Activated T-cell treated with anti-CD3 and anti-CD28 coated beads for 1 hour (primary cell): ENCODE measurements around the gene FITM1.
"Not testable (repeated sequence)": the region's sequence is repeated elsewhere in the genome, so short reads cannot be mapped to it uniquely, and the experiment has no call there.

ENCODE experiments used
- DNase-seq: peaks from one replicate; pipeline ENCODE4 v3.0.0-alpha.2; 2020; ENCODE audit warnings: low read depth

Gene FITM1

DNA sequence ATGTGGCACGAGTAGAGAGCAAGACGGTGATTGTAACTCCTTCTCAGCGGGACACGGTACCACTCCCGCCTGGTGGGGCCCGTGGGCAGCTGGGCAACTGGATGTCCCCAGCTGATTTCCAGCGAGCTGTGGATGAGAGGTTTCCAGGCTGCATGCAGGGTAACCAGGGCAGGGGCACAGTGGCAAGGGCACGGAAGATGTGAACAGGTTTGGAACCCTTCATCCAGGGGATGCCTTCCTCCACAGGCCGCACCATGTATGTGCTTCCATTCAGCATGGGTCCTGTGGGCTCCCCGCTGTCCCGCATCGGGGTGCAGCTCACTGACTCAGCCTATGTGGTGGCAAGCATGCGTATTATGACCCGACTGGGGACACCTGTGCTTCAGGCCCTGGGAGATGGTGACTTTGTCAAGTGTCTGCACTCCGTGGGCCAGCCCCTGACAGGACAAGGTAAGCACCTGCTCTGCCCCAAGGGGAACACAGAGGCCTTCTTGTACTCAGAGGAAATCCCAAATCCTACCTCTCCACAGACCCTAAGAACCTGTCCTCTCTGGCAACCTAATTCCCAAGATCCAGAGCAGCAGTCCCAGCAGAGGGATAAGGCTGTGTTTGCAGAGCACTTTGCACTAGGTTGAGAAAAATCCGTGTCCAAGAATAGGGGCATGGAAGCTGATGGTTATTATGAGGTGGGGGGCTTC lies 32.1 kb upstream of the FITM1 start:
- no peak for DNase-seq

DNA sequence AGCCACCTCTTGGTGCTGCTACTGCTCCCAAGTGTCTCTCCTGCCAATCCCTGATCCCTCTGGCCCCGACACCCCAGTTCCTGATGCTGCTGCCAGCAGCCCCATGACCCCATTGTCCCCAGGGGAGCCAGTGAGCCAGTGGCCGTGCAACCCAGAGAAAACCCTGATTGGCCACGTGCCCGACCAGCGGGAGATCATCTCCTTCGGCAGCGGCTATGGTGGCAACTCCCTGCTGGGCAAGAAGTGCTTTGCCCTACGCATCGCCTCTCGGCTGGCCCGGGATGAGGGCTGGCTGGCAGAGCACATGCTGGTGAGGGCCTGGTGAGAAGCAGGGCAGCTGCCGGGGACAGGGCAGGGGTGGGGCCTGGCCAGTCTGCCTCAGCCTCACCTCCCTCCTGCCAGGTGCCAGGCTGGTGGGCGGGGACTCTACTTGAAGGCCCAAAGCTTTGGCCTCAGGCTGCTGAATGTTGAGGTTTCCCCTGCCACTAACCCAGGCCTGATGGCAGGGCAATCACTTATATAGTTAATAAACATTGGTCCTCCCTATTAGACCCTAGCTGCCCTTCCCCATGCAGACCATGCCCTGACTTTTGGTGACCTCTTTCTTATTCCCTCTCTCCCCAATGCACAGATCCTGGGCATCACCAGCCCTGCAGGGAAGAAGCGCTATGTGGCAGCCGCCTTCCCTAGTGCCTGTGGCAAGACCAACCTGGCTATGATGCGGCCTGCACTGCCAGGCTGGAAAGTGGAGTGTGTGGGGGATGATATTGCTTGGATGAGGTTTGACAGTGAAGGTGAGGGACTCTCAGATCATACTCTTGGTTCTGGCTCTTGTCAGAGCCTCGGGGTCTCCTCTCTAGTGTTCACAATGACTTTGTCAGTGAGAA lies 31.3 kb upstream of the FITM1 start:
- DNase-seq: no peak

DNA sequence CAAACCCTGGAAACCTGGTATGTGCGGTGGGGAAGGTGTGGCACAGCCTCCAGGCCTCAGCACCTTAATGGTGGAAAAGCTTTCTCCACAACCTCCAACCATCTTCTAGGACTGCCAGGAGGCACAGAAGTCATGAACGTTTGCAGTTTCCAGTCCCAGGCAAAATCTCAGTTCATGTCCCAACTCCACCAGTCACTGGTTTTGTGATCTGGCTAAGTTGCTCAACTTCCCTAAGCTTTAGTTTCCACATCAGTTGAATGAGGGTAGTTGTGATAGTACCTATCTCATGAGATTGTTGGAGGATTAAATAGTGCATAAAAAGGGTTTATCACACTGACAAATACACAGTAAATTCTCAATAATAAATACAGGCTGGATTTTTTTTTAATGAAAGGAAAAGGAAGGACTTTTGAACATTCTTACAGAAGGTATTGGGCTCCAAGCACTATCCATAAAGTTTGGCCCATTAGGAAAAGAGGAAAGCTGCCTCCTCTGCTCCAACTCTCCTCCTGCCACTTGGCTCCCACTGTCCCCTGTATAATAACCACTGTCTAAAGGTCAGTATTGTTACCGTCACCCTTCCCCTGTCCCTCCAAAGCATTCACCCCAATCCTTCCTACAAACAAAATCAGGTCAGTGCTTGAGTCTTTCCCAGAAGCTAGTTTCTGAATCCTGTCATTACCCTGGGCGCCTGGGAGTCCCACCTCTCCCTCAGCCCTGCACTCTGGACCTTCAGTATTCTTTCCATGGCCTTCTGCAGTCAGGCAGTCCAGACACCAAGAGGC lies 30.1 kb upstream of the FITM1 start:
- no peak for DNase-seq

DNA sequence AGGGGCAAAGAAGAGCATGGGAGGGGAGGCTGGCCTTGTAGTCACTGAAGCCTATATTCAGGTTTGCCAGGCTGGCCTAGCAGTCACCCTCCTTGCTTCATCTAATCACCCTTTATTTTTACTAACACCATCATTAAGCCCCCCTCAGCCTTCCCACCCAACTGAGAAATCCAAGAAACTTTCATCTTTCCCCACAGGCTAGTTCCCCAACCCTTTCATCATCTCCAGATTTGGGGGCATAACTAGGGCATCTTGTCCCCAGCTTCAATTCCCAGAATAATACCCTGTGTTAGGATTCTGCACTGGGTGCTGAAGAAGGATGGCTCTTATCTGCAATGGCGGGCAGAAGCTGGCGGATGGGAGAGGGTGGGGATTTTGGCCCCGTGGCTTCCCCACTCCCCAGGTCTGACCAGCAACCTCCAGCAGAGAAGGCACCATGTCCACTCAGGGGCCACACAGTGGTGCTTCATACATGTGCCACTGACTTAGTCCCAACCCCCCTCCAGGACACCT lies 29.4 kb upstream of the FITM1 start:
- DNase-seq: no peak

DNA sequence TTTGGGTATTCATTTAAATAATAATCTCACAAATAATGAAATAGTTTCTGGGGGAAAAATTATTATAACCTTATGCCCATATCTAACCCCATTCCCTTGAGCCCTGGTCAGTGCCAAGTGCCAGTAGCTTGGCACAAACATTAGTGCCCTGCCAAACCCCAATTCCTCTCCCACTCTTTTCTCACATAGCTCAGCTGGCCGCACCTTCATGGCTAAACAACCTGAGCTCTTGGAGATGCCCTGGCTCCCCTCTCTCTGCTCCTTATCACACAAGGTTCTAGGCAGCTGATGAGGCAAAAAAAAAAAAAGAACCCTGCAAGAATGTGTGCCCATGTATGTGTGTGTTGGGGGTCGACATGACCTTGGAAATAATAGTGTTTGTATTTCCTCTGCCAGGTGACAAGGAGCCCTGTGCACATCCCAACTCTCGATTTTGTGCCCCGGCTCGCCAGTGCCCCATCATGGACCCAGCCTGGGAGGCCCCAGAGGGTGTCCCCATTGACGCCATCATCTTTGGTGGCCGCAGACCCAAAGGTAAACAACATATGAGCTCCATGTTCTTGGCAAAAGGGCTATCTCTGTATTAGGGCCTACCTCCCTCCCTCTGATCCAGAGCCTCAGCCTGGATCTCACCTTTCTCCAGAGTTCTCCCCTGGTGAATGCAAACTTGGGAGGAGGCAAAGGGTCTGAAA lies 28.0 kb upstream of the FITM1 start:
- no peak for DNase-seq

DNA sequence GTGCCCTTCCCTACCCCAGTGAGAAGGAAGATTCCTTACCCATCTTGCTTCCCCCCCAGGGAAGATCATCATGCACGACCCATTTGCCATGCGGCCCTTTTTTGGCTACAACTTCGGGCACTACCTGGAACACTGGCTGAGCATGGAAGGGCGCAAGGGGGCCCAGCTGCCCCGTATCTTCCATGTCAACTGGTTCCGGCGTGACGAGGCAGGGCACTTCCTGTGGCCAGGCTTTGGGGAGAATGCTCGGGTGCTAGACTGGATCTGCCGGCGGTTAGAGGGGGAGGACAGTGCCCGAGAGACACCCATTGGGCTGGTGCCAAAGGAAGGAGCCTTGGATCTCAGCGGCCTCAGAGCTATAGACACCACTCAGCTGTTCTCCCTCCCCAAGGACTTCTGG lies 27.0 kb upstream of the FITM1 start:
- no peak for DNase-seq

DNA sequence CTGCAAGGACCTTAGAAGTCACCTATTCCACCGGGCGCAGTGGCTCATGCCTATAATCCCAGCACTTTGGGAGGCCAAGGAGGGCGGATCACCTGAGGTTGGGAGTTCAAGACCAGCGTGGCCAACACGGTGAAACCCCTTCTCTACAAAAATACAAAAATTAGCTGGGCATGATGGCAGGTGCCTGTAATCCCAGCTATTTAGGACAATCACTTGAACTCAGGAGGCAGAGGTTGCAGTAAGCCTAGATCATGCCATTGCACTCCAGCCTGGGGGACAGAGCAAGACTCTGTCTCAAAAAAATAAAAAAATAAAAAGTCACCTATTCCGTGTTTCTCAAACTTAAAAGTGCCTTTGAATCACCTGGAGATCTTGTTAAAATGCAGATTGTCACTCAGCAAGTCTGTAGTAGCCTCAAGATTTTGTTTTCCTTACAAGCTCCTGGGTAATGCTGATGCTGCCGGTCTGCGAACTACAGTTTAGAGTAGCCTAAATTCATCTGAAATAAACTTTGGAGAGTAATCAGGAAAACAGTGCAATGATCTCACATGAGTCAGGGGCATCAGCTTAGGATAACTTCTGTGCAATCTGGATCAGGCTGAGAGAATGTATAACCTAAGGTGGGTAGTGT lies 24.7 kb upstream of the FITM1 start:
- DNase-seq: not testable (repeated sequence)

DNA sequence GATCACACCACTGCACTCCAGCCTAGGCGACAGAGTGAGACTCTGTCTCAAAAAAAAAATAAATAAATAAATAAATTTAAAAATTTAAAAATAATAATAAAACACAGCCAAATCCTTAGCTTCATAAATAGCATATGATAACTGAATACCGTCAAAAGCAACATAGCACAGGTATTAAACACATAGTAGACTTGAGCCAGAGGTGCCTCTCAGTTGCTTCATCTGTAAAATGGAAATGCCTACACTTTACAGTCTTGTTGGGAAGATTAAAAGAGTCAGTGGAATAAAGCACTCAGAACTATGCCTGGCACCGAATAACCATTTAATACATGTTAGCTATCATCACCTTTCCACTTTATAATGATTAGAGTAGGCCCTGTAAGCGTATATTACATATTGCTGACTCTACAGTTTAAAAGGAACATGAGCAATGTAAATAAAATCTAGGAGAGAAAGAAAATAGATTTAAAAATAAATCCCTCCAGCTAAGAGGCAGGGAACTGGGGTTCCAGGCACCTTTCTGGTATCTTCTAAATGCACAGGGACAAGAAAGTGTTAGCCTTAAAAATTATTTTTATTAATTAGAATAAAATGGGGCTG lies 23.7 kb upstream of the FITM1 start:
- no peak for DNase-seq

DNA sequence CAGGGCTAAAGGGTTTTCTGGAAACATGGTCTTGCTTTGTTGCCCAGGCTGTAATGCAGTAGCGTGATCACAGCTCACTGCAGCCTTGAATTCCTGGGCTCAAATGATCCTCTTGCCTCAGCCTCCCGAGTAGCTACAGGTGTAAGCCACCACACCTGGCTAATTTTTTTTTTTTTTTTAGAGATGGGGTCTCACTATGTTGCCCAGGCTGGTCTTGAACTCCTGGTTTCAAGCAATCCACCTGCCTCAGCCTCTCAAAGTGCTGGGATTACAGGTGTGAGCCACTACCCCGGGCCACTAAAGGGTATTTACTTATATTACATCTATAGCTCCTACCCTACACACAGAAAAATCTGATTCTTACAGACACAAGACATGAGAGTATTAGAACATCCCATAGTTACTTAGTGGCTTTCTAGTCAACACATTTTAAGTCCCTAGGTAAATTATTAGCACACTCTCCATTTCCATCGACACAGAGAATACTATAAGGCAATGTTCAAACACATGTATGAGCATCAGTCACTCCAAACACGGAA lies 22.1 kb upstream of the FITM1 start:
- DNase-seq: no peak

DNA sequence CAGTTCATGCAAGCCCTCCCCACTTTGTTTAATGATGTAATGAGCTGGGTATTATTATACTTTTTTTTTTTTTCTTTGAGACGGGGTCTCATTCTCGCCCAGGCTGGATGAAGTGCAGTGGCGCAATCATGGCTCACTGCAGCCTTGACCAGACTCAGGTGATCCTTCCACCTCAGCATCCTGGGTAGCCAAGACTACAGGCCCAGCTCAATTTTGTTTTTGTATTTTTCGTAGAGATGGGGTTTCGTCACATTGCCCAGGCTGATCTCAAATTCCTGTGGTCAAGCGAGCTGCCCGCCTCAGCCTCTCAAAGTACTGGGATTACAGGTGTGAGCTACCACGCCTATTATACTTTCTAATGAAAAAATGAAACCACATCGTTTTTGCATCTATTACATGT lies 20.4 kb upstream of the FITM1 start:
- no peak for DNase-seq

DNA sequence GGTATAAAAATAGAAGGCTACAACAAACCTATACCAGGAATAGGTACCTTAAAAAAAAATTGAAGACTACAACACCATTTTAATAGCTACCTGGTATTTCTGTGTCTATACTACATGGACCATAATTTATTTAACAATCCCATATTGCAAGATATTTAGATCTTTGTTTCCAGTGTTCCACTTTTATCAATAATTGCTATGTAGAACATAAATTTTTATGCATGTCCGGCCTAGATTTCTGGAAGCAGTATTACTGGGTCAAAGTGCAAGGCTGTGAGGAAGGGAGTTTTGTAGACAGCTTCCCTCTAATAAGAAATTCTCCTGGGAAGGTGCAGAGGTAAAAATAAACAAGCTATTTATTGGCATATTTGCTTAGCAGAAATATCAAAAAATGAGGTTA lies 19.9 kb upstream of the FITM1 start:
- DNase-seq: no peak

DNA sequence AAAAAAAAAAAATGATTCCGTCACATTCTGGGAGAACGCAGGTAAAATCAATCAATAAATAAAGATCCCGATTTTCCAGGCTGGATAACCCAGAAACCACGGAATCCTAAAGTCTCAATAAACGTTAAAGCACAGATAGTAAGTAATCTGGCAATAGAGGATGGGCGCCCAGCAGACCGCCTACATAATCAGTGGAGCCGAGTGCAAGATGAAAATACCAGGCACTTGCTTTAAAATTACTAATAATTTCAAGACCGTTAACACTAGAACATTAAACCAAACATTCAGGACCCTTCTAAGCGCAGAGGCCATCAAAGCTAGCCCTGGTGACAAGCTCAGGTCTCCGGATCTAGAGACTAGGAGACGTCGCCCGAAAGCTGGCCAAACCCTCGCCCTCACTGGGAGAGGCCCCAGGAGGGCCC lies 17.1 kb upstream of the FITM1 start:
- DNase-seq: no peak

DNA sequence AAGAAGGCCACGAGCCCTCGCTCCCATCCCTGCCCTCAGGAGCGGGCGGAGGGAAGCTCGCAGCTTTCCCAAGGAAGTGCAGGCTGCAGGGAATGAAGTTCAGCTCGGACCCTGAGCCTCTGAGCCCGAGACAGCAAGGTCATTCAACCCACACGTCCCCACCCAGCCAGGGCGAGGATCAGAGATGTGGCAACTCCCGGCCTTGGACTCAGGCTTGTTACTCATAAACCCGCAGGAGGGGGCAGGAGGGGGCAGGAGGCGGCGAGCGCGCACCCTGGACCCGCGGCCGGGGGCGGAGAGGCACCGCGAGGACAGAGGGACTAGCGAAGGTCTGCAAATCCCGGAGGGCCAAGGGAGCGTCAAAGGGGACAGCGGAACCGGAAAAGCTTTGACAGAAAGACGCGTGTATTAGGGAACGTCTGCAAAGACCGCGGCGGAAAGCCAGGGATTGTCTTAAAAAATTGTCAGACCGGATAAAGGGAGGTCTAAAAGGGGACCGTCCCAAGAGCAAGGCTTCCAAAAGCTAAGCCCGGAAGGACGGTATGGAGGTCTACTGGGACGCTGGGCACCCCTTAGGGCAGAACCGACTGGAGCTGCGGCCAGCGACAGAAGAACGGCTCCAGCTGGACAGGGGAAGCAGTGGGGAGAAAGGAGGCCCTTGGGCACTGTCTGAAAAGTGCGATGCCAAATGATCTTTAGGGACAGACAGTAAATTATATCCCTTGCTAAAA lies 16.5 kb upstream of the FITM1 start:
- peak; percentile 59 for DNase-seq

DNA sequence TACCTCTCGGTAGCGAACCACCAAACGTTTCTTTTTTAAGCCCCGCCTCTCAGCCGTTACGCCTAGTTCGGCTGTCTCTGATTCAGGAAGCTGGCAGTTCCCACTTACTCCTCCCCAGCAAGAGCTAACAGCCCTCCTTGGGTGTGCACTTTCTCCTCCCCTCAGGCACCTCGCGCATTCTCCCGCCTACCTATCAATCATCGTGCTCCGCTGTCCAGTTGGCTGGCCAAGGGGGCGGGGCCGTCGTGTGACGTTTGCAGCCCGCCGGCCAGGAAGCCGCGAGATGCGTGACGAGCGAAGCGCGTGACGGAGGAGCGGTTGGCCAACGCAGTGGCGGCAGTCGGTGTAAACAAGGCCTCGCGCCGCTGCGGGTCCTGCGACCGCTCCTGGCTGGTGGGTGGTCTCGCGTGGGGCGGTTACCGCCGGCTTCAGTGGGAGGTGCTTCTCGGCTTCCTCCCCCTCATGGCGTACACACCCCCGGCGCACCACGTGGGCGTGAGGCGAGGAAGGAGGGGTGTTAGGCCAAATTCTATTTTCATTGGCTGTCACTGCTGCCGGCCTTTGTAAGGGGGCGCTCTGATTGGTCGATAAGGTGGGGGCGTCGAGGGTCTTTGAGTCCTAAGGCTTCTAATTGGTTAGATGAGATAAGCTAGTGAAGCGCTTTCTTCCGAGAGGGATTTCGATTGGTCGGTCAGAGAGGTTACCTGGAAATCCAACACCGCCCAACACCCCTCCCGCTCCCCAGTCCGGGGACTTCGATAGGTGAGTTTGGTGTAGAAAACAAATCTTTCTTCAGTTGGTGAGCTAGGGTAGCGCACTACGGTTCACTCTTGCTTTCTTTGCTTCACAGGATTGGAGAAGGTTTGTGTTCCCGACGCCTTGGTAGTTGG lies 15.7 kb upstream of the FITM1 start, which contains the start of the genes DCAF11 and NRL:
DCAF11 (plus strand) TSS at position 246 of the 890 bp plus-strand sequence. CDS start 818 bp downstream, outside the sequence.
NRL (minus strand) TSS at position 418 of the 890 bp plus-strand sequence. CDS start 32,101 bp downstream, outside the sequence.
- peak; percentile 95 for DNase-seq

DNA sequence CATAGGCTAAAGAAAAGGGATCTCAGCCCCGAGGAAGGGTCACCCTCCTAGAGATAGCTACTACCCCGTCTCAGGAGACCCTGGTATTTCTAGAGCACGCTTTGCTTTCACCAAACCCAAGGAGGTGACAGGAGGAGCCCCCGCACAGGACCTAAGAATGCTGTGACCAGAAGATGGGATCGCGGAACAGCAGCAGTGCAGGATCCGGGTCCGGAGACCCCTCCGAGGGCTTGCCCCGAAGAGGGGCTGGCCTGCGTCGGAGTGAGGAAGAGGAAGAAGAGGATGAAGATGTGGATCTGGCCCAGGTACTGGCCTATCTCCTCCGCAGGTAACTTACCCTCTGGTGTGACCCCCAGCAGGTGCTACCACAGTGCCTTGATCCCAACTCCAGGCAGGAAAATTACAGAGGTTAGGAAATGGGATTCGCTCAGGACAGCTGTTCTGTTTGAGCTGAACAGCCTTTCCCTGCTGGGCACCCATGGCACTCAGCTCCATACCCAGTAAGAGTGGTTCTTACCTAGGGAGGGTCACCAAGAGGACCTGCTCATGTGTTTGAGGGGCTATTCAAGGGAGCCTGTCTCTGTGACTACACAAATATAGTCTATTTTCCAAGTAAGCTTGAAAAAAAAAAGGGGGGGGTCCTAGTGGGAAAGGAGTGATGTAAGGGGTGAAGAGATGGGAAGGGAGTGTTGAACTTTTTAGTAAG lies 14.9 kb upstream of the FITM1 start:
- no peak for DNase-seq

DNA sequence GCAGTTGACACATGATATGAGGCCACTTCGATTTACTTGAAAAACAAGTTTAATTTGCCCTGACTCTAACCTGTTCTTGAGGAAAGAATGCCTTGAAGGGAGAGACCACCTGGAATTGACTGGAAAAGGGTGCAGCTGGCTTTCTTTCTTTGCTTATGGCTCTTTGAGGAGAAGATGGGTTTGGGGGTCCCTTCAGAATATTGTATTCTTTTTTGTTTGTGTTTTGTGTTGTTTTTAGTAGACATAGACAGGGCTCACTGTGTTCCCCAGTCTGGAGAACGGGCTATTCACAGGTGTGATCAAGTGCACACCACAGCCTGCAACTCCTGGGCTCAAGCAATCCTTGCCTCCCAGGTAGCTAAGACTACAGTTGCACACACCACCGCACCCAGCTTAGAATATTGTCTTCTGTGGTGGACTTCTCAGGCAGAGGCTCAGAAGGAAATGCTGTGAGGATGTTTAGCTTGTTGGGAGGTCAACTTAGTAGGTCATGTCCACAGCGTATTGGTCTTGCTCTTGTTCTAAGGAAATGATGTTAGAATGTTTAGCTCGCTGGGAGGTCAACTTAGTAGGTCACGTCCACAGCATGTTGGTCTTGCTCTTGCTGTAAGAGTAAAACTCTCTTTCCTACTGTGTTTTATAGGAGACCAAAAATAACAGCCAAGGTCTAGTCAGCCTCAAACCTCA lies 14.2 kb upstream of the FITM1 start:
- no peak for DNase-seq

DNA sequence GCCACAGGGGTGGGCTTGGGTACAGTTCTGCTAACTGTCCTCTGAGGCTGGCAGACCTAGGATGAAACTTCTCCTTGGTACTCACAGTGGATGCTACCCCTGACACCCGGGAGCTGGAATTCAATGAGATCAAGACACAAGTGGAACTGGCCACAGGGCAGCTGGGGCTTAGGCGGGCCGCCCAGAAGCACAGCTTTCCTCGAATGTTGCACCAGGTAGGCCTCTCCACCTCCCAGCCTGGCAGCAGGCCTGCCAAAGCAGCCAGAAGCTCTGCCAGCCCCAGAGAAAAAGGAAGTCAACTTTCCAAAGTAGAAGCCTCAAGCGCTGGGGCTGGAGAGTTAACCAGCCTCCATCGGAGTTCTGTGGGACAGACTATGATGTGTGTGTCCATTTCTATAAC lies 13.3 kb upstream of the FITM1 start:
- DNase-seq: no peak
